Stimulated activated naive B cell treated with anti-CD40 and anti-IgM and Interleukin-4, amounts not matched to agents 10 μg/mL and 1 μg/mL and 100 μg/mL, for 72 hours (primary cell): ENCODE data around the gene BBOX1.
"Not testable (repeated sequence)": the region's sequence is repeated elsewhere in the genome, so short reads cannot be mapped to it uniquely, and the experiment has no call there.

Experiments used
- ATAC-seq, 2 donors: fragments of 150-1000 bp; cut with Tn5 transposase; replicated peaks; 2 replicates each; pipeline ENCODE4 v1.10.0; 2021; ENCODE audit warnings: moderate library complexity in 1 of 2
- DNase-seq: peaks from one replicate; pipeline ENCODE4 v3.0.0; 2021
- H3K27ac Mint-ChIP-seq: one replicate; pipeline ENCODE4 v1.8.0; 2022; ENCODE audit warnings: mild to moderate bottlenecking, mixed read lengths
- H3K27me3 Mint-ChIP-seq, 2 donors: one replicate each; pipeline ENCODE4 v1.8.0; 2022; ENCODE audit warnings: mixed read lengths in 2 of 2
- H3K36me3 Mint-ChIP-seq, 2 donors: one replicate each; pipeline ENCODE4 v1.8.0; 2022; ENCODE audit warnings: mixed read lengths in 2 of 2, mild to moderate bottlenecking in 1 of 2
- H3K4me1 Mint-ChIP-seq, 2 donors: one replicate each; pipeline ENCODE4 v1.8.0; 2022; ENCODE audit warnings: mixed read lengths in 2 of 2, mild to moderate bottlenecking in 1 of 2
- H3K4me3 Mint-ChIP-seq, 2 donors: one replicate each; pipeline ENCODE4 v1.8.0; 2022; ENCODE audit warnings: mild to moderate bottlenecking in 2 of 2, mixed read lengths in 2 of 2, moderate library complexity in 1 of 2
- H3K9me3 Mint-ChIP-seq, 2 donors: one replicate each; pipeline ENCODE4 v1.8.0; 2022; ENCODE audit warnings: mixed read lengths in 2 of 2, mild to moderate bottlenecking in 1 of 2

The BBOX1 gene

GRCh38 chr11:27084518-27084917, 43.9 kb downstream of the BBOX1 start:
- Mint-ChIP-seq H3K27me3 (no peaks in the 10 kb centered on the region), H3K36me3 (no peaks in the 10 kb centered on the region), H3K4me1 (no peaks in the 10 kb centered on the region), H3K27ac (no peak overlapping the region), H3K4me3 (no peak overlapping the region), H3K9me3 (peaks cover 0 to under 1% of the 10 kb centered on the region in 2 donors)
- ATAC-seq (no peak), DNase-seq (no peak)

DNA sequence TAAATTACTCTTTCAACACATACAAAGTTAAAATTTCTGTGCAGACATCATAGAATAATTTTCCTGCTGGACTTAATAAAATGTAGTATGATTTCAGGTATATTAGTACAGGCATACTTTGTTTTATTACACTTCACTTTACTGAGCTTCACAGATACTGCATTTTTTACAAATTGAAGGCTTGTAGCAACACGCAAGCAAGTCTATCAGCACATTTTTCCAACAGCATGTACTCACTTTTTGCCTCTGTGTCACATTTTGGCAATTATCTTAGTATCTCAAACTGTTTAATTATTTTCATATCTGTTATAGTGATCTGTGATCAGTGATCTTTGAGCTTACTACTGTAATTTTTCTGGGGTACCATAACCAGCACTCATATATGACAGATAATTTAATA, 44.5 kb downstream of the BBOX1 start:
- no peak for DNase-seq
- no peak overlapping the region for H3K27ac Mint-ChIP-seq
- peaks cover 3 to 7% of the 10 kb centered on the region in 2 donors for H3K9me3 Mint-ChIP-seq
- H3K36me3 Mint-ChIP-seq = no peaks in the 10 kb centered on the region
- ATAC-seq = no peak
- H3K27me3 Mint-ChIP-seq = no peaks in the 10 kb centered on the region
- no peak overlapping the region for H3K4me3 Mint-ChIP-seq
- H3K4me1 Mint-ChIP-seq = no peaks in the 10 kb centered on the region

DNA sequence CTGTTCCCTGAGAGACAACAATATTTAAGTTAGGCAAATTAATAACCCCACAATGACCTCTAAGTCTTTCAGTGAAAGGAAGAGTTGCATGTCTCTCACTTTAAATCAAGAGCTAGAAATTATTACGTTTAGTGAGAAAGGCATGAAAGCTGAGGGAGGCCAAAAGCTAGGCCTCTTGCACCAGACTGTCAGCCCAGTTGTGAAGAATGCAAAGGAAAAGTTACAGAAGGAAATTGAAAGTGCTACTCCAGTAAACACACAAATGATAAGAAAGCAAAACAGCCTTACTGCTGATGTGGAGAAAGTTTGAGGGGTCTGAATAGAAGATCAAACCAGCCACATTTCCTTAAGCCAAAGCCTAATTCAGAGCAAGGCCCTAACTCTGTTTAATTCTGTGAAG, 45.0 kb downstream of the BBOX1 start:
- no peaks in the 10 kb centered on the region for H3K4me1 Mint-ChIP-seq
- no peak overlapping the region for H3K27ac Mint-ChIP-seq
- no peaks in the 10 kb centered on the region for H3K27me3 Mint-ChIP-seq
- no peaks in the 10 kb centered on the region for H3K36me3 Mint-ChIP-seq
- no peak overlapping the region for H3K4me3 Mint-ChIP-seq
- H3K9me3 Mint-ChIP-seq = peaks cover 8 to 10% of the 10 kb centered on the region in 2 donors
- ATAC-seq (no peak), DNase-seq (no peak)

DNA sequence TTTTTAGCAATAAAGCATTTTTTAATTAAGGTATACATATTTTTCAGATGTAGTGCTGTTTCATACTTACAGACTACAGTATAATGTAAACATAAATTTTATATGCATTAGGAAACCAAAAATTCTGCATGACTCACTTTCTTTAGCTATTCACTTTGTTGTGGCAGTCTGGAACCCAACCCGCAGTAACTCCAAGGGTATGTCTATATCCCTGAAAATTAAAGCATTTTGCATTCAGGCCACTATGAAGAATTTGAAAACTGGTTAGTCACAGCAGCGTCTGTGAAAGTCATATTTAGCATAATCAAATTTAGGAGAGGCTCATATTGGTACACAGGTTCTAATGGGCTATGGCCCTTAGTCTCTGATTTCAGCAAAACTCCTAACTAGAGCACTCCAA, 46.8 kb downstream of the BBOX1 start:
- DNase-seq (no peak), ATAC-seq (no peak)
- peaks cover 8 to 10% of the 10 kb centered on the region in 2 donors for H3K9me3 Mint-ChIP-seq
- H3K27me3 Mint-ChIP-seq = no peaks in the 10 kb centered on the region
- no peak overlapping the region for H3K27ac Mint-ChIP-seq
- no peaks in the 10 kb centered on the region for H3K36me3 Mint-ChIP-seq
- H3K4me3 Mint-ChIP-seq = no peak overlapping the region
- no peaks in the 10 kb centered on the region for H3K4me1 Mint-ChIP-seq

DNA sequence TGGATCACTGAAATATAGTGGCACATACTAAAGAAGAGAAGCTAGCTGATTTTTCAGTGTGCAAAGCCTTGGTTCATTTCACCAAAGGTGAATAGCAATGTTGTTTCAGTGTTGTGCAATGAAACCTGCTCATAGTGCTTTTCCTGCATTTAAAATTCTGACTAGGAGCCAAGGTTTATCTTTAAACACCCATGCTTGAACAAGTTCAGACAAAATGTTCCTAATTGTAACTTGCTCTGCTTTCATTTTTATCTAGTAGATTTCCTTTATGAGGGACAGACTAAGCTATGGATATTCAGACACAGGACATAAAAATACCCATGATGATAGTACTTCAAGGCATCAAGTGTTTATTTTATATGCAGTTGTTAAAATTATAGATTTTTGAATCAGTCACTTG, 47.7 kb downstream of the BBOX1 start:
- Mint-ChIP-seq H3K4me1 (no peaks in the 10 kb centered on the region), H3K27me3 (no peaks in the 10 kb centered on the region), H3K4me3 (no peak overlapping the region), H3K27ac (no peak overlapping the region), H3K36me3 (no peaks in the 10 kb centered on the region), H3K9me3 (peaks cover 8 to 10% of the 10 kb centered on the region in 2 donors)
- ATAC-seq = no peak
- no peak for DNase-seq

DNA sequence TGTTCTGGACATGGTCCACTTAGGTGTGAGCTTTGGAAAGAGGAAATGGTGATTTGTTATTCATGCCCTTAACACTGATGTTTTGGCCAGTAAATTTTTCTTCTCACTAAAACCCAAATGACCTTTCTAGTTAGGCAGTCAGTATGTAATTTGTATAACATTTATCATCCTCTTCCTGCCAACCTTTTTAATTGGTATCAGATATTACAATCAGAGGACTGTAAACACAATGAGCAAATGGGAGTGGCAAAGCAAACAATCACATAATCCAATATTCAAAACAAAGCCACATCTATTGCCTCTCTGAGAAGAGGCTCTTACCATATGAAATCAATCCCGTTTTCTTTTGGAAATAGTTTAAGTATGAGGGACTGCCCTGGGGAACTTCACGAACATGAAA, 49.1 kb downstream of the BBOX1 start:
- no peaks in the 10 kb centered on the region for H3K27me3 Mint-ChIP-seq
- DNase-seq (no peak), ATAC-seq (no peak)
- no peaks in the 10 kb centered on the region for H3K36me3 Mint-ChIP-seq
- H3K27ac Mint-ChIP-seq = no peak overlapping the region
- H3K4me1 Mint-ChIP-seq = no peaks in the 10 kb centered on the region
- peaks cover 8 to 10% of the 10 kb centered on the region in 2 donors for H3K9me3 Mint-ChIP-seq
- H3K4me3 Mint-ChIP-seq = no peak overlapping the region

DNA sequence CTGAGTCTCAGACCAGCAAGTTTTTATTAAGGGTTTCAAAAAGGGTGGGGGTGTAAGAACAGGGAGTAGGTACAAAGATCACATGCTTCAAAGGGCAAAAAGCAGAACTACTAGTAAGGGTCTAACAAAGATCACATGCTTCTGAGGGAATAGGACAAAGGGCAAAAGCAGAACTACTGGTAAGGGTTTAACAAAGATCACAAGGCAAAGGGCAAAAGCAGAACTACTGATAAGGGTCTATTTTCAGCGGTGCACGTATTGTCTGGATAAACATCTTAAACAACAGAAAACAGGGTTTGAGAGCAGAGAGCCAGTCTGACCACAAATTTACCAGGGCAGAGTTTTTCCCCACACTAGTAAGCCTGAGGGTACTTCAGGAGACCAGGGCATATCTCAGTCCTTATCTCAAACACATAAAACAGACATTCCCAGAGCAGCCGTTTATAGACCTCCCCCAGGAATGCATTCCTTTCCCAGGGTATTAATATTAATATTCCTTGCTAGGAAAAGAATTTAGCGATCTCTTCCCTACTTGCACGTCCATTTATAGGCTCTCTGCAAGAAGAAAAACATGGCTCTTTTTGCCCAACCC, 49.8 kb downstream of the BBOX1 start:
- H3K4me1 Mint-ChIP-seq, H3K27me3 Mint-ChIP-seq, DNase-seq, ATAC-seq, H3K4me3 Mint-ChIP-seq, H3K27ac Mint-ChIP-seq, H3K36me3 Mint-ChIP-seq: not testable (repeated sequence)
- H3K9me3 Mint-ChIP-seq = peaks cover 8 to 10% of the 10 kb centered on the region in 2 donors

GRCh38 chr11:27094120-27094519, 53.5 kb downstream of the BBOX1 start:
- Mint-ChIP-seq H3K4me3 (no peak overlapping the region), H3K27me3 (no peaks in the 10 kb centered on the region), H3K9me3 (peaks cover 8 to 15% of the 10 kb centered on the region in 2 donors), H3K4me1 (no peaks in the 10 kb centered on the region), H3K27ac (no peak overlapping the region), H3K36me3 (no peaks in the 10 kb centered on the region)
- DNase-seq = no peak
- ATAC-seq = no peak

DNA sequence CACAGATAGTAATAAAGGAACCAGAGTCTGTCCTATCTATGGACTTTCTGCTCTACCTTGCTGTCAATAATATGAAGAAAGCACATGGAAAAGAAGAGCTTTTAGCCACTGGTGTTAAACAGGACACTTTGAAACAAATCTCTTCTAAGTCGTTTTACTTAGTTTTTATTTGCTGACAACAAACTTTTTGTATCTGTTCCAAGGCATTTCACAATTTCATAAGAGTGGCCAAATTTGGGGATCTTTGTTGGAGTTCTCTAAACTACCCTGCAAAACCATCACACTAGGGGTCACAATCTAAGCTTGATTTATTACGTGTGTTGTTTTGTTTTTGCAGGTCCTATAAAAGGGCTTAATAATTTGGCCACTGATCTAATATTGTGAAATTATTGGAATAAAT, 54.4 kb downstream of the BBOX1 start:
- Mint-ChIP-seq H3K27me3 (no peaks in the 10 kb centered on the region), H3K27ac (no peak overlapping the region), H3K36me3 (no peaks in the 10 kb centered on the region), H3K4me1 (no peaks in the 10 kb centered on the region), H3K9me3 (peaks cover 5 to 9% of the 10 kb centered on the region in 2 donors), H3K4me3 (no peak overlapping the region)
- DNase-seq (no peak), ATAC-seq (no peak)

DNA sequence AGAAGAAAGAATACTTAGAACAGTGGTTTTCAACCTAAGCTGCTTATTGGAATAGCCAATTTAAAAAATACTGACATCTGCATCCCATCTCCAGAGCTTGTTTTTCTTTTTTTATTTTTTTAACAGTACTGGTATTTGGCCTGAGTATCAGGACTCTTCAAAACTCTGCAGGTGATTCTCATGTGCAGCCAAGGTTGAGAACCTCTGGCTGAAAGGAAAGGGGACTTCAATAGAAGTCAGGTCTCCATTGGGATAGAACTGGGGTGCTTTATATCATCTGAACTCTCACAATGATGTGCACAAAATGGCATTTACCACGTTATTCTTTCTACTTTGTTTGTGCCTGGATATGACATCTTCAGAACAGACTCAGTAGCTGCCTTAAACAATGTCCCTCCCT, 55.3 kb downstream of the BBOX1 start:
- H3K9me3 Mint-ChIP-seq = peaks cover 0 to 5% of the 10 kb centered on the region in 2 donors

GRCh38 chr11:27097551-27097950, 56.9 kb downstream of the BBOX1 start:
- H3K4me3 Mint-ChIP-seq = no peak overlapping the region

More for the DNA sequence above, 55.3 kb downstream of the BBOX1 start:
- H3K27ac Mint-ChIP-seq = no peak overlapping the region
- no peaks in the 10 kb centered on the region for H3K4me1 Mint-ChIP-seq
- no peak for ATAC-seq
- no peaks in the 10 kb centered on the region for H3K27me3 Mint-ChIP-seq
- H3K4me3 Mint-ChIP-seq = no peak overlapping the region
- no peak for DNase-seq
- no peaks in the 10 kb centered on the region for H3K36me3 Mint-ChIP-seq

GRCh38 chr11:27100534-27100933, 59.9 kb downstream of the BBOX1 start:
- no peak overlapping the region for H3K27ac Mint-ChIP-seq
- no peak for DNase-seq
- no peaks in the 10 kb centered on the region for H3K4me1 Mint-ChIP-seq
- no peaks in the 10 kb centered on the region for H3K36me3 Mint-ChIP-seq
- no peak for ATAC-seq
- H3K27me3 Mint-ChIP-seq = peaks cover 4 to 5% of the 10 kb centered on the region in 2 donors
- peaks cover 3 to 5% of the 10 kb centered on the region in 2 donors for H3K9me3 Mint-ChIP-seq
- H3K4me3 Mint-ChIP-seq = no peak overlapping the region

More at GRCh38 chr11:27097551-27097950, 56.9 kb downstream of the BBOX1 start:
- DNase-seq = no peak
- Mint-ChIP-seq H3K4me1 (no peaks in the 10 kb centered on the region), H3K9me3 (peaks cover 0 to 5% of the 10 kb centered on the region in 2 donors), H3K27ac (no peak overlapping the region), H3K36me3 (no peaks in the 10 kb centered on the region), H3K27me3 (peaks cover 0 to 4% of the 10 kb centered on the region in 2 donors)
- ATAC-seq = no peak

- Mint-ChIP-seq H3K4me3 (no peak overlapping the region), H3K36me3 (no peaks in the 10 kb centered on the region), H3K4me1 (no peaks in the 10 kb centered on the region), H3K27ac (no peak overlapping the region), H3K27me3 (peaks cover under 1 to 6% of the 10 kb centered on the region in 2 donors), H3K9me3 (peaks cover 0 to 4% of the 10 kb centered on the region in 2 donors)
- ATAC-seq = no peak
- no peak for DNase-seq
Observed at GRCh38 chr11:27107548-27107947, 66.9 kb downstream of the BBOX1 start.

- no peak for ATAC-seq
- no peak for DNase-seq
- H3K9me3 Mint-ChIP-seq = peaks cover 0 to 4% of the 10 kb centered on the region in 2 donors
- no peaks in the 10 kb centered on the region for H3K4me1 Mint-ChIP-seq
- no peak overlapping the region for H3K27ac Mint-ChIP-seq
- peaks cover 0 to 6% of the 10 kb centered on the region in 2 donors for H3K27me3 Mint-ChIP-seq
- no peak overlapping the region for H3K4me3 Mint-ChIP-seq
- H3K36me3 Mint-ChIP-seq = no peaks in the 10 kb centered on the region
Observed at GRCh38 chr11:27108809-27109208, 68.2 kb downstream of the BBOX1 start.

- no peaks in the 10 kb centered on the region for H3K4me1 Mint-ChIP-seq
- H3K27ac Mint-ChIP-seq = no peak overlapping the region
- H3K9me3 Mint-ChIP-seq = no peaks in the 10 kb centered on the region
- H3K36me3 Mint-ChIP-seq = no peaks in the 10 kb centered on the region
- DNase-seq = no peak
- no peaks in the 10 kb centered on the region for H3K27me3 Mint-ChIP-seq
- H3K4me3 Mint-ChIP-seq = no peak overlapping the region
- ATAC-seq = no peak
Observed at GRCh38 chr11:27111896-27112295, 71.3 kb downstream of the BBOX1 start.

- DNase-seq (no peak), ATAC-seq (no peak)
- H3K36me3 Mint-ChIP-seq = no peaks in the 10 kb centered on the region
- no peak overlapping the region for H3K4me3 Mint-ChIP-seq
- H3K9me3 Mint-ChIP-seq = no peaks in the 10 kb centered on the region
- H3K4me1 Mint-ChIP-seq = no peaks in the 10 kb centered on the region
- no peak overlapping the region for H3K27ac Mint-ChIP-seq
- no peaks in the 10 kb centered on the region for H3K27me3 Mint-ChIP-seq
Observed at GRCh38 chr11:27112946-27113345, 72.3 kb downstream of the BBOX1 start.
